A549 (cell line): Measurements from ENCODE around the gene BCL6. TPM values are rescaled to one million over a fixed set of nuclear protein-coding genes. Genes with fewer than 3 reads are reported as not detected.

Experiments used
- ELK1 ChIP-seq: fragments of 150-350 bp; IDR thresholded peaks from 2 replicates; pipeline ENCODE4 v1.6.1; 2014; ENCODE audit warnings: low read depth, mild to moderate bottlenecking, low read length
- FOSL2 ChIP-seq, 2 experiments: fragments of 450-650 bp in 1 of 2; fragments of >200 bp in 1 of 2; sonication (Bioruptor Twin) in 1 of 2; formaldehyde crosslinking; IDR thresholded peaks; 2 replicates each; pipeline versions ENCODE4 v1.5.0 to v1.6.1; 2016 to 2020; ENCODE audit warnings: mild to moderate bottlenecking in 1 of 2, moderate library complexity in 1 of 2
- FOXS1 ChIP-seq: fragments of 250-450 bp; sonication (Bioruptor Pico); IDR thresholded peaks from 2 replicates; pipeline ENCODE4 v1.5.0; 2020; ENCODE audit warnings: mild to moderate bottlenecking, moderate library complexity
- GATA3 ChIP-seq: IDR thresholded peaks from 2 replicates; pipeline ENCODE4 v1.6.1; 2012; ENCODE audit warnings: borderline replicate concordance
- HES2 ChIP-seq: fragments of >200 bp; sonication (Bioruptor Twin); formaldehyde crosslinking; IDR thresholded peaks from 2 replicates; pipeline ENCODE4 v1.6.1; 2016
- HOXA7 ChIP-seq: fragments of 250-450 bp; sonication (Bioruptor Pico); IDR thresholded peaks from 2 replicates; pipeline ENCODE4 v1.5.0; 2020; ENCODE audit warnings: mild to moderate bottlenecking, moderate library complexity
- JUN ChIP-seq, 2 experiments: fragments of >200 bp; sonication (Bioruptor Twin); formaldehyde crosslinking; IDR thresholded peaks; 2 replicates in 1 of 2; 3 replicates in 1 of 2; pipeline ENCODE4 v1.6.1; 2016 to 2017
- KDM5A ChIP-seq: fragments of 200-600 bp; sonication (generic); IDR thresholded peaks from 2 replicates; pipeline ENCODE4 v1.6.1; 2016; ENCODE audit warnings: antibody characterized with exemption, mild to moderate bottlenecking
- MAFK ChIP-seq: fragments of 450-650 bp; IDR thresholded peaks from 2 replicates; pipeline ENCODE4 v1.6.1; 2014; ENCODE audit not compliant: partially characterized antibody
- NPAS2 ChIP-seq: fragments of 250-450 bp; sonication (Bioruptor Pico); IDR thresholded peaks from 2 replicates; pipeline ENCODE4 v1.8.0; 2022; ENCODE audit warnings: mild to moderate bottlenecking, moderate library complexity, borderline replicate concordance
- NR3C1 ChIP-seq: fragments of >200 bp; sonication (Bioruptor Twin); formaldehyde crosslinking; IDR thresholded peaks from 3 replicates; pipeline ENCODE4 v1.6.1; 2017
- POLR2A ChIP-seq: IDR thresholded peaks from 2 replicates; pipeline ENCODE4 v1.6.1; 2012; ENCODE audit warnings: mild to moderate bottlenecking, low read length
- REST ChIP-seq: fragments of 200-600 bp; sonication (generic); IDR thresholded peaks from 2 replicates; pipeline ENCODE4 v1.6.1; 2016; ENCODE audit warnings: antibody characterized with exemption, mild to moderate bottlenecking, moderate library complexity
- RFX5 ChIP-seq: fragments of 450-650 bp; IDR thresholded peaks from 2 replicates; pipeline ENCODE4 v1.7.1; 2014; ENCODE audit warnings: antibody characterized with exemption, mild to moderate bottlenecking, moderate library complexity
- SMC3 ChIP-seq: fragments of >200 bp; sonication (Bioruptor Twin); formaldehyde crosslinking; IDR thresholded peaks from 3 replicates; pipeline ENCODE4 v1.6.1; 2018; ENCODE audit warnings: inconsistent platforms
- USF2 ChIP-seq: fragments of 450-650 bp; IDR thresholded peaks from 2 replicates; pipeline ENCODE4 v1.6.1; 2014; ENCODE audit warnings: antibody characterized with exemption
- polyA plus RNA-seq, 4 experiments: library from polyadenylated mRNA; depleted of rRNA in 3 of 4; stranded (reverse); fragments of >200 nt; fragmentation: RNase III in 1 of 4; extraction: RNeasy Plus Mini Kit Qiagen cat#74134 plus additional on column Dnase treatment in 1 of 4; gene quantifications; 2 replicates in 3 of 4; 3 replicates in 1 of 4; pipeline ENCODE4 v1.2.3, GENCODE V29; 2011 to 2017
- TF ChIP-seq, protein P1 (sequence below): IDR thresholded peaks from 2 replicates; pipeline ENCODE4 v1.6.1; 2012
- TF ChIP-seq, protein P2 (sequence below): fragments of 250-450 bp; sonication (Bioruptor Pico); IDR thresholded peaks from 2 replicates; pipeline ENCODE4 v1.5.0; 2020; ENCODE audit warnings: low read depth, mild to moderate bottlenecking, moderate library complexity
- TF ChIP-seq, protein P3 (sequence below): fragments of >200 bp; sonication (Bioruptor Twin); formaldehyde crosslinking; IDR thresholded peaks from 3 replicates; pipeline ENCODE4 v1.5.1; 2016

The BCL6 gene
- polyA plus RNA-seq, 2 of the 4 experiments (the other 2 are of a cell fraction) = 7.0 to 10.4 TPM

DNA sequence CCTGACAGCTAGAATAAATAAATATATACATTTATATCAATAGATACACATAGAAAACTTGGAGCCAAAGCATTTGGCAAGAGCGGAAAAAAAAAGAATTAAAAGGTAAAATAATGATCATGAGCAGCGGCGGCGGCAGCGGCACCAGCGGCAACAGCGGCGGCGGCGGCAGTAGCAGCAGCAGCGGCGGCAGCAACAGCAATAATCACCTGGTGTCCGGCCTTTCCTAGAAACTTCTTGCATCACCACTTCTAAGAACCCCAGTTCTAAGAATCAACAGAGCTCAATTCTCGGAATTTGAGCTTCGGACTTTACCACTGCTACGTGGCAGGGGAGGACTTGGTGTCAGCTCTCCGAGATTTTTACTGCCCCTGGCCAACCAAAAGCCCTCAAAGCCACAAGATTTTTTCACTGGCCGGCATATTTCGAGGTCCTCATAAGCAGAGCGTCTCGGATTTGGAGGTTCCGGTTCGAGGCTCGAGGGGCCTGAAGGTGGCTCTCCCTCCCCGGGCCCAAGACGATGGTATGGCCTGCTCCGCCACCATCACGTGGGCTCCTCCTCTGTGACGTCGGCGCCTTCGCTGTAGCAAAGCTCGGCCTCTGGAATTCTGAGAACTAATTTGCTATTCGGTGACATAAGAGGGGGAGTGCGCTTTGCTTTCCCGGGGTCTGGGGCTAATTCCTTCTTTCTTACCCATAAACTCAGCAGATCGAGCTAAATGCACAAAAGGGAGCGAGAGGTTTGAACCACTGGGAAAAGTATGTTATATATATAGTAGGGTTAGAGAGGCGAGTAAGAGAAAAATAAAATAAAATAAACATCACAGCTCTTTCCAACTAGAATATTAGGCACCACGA, at the start of gene BCL6 (continued):
- TF ChIP-seq USF2 (peak; percentile 94), JUN (IDR thresholded peaks at IDR 0.05) (peak; percentile 43 to 81; a peak in 3 of 5 replicates), SMC3 (no peak), MAFK (no peak), HOXA7 (CRISPR knock-in tag) (no peak), KDM5A (no peak), FOXS1 (no peak), NR3C1 (no peak), ELK1 (no peak), GATA3 (peak; percentile 81; the same call in 1 of the 2 replicates), POLR2A (peak; percentile 52), RFX5 (0 out of 2 replicates have a peak, but pooled peaks have one; percentile 29), NPAS2 (CRISPR knock-in tag) (no peak), HES2 (no peak), REST (no peak), FOSL2 (IDR thresholded peaks at IDR 0.05) (no peak), FOSL2 (CRISPR knock-in tag; IDR thresholded peaks at IDR 0.05) (peak; percentile 16)
- TF ChIP-seq, protein P1, sequence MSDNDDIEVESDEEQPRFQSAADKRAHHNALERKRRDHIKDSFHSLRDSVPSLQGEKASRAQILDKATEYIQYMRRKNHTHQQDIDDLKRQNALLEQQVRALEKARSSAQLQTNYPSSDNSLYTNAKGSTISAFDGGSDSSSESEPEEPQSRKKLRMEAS = peak; percentile 65
- TF ChIP-seq, protein P2, sequence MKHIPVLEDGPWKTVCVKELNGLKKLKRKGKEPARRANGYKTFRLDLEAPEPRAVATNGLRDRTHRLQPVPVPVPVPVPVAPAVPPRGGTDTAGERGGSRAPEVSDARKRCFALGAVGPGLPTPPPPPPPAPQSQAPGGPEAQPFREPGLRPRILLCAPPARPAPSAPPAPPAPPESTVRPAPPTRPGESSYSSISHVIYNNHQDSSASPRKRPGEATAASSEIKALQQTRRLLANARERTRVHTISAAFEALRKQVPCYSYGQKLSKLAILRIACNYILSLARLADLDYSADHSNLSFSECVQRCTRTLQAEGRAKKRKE (CRISPR knock-in tag) = no peak
- TF ChIP-seq, protein P3, sequence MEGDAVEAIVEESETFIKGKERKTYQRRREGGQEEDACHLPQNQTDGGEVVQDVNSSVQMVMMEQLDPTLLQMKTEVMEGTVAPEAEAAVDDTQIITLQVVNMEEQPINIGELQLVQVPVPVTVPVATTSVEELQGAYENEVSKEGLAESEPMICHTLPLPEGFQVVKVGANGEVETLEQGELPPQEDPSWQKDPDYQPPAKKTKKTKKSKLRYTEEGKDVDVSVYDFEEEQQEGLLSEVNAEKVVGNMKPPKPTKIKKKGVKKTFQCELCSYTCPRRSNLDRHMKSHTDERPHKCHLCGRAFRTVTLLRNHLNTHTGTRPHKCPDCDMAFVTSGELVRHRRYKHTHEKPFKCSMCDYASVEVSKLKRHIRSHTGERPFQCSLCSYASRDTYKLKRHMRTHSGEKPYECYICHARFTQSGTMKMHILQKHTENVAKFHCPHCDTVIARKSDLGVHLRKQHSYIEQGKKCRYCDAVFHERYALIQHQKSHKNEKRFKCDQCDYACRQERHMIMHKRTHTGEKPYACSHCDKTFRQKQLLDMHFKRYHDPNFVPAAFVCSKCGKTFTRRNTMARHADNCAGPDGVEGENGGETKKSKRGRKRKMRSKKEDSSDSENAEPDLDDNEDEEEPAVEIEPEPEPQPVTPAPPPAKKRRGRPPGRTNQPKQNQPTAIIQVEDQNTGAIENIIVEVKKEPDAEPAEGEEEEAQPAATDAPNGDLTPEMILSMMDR = no peak
